HG02970 (cell line): ENCODE data around the gene SUCNR1.
"Not testable (repeated sequence)": the region's sequence is repeated elsewhere in the genome, so short reads cannot be mapped to it uniquely, and the experiment has no call there.

ENCODE experiments used
- ATAC-seq: cut with Tn5 transposase; IDR thresholded peaks from one replicate; pipeline ENCODE4 v1.9.1; 2021; ENCODE audit warnings: mild to moderate bottlenecking, moderate library complexity, moderate number of reproducible peaks; ENCODE audit not compliant: unreplicated experiment, low FRiP score

The SUCNR1 gene

GRCh38 chr3:151869181-151869580 is 4.3 kb upstream of the SUCNR1 start:
- no peak for ATAC-seq

- ATAC-seq: peak; percentile 59
Observed at GRCh38 chr3:151871639-151872468, 1.6 kb upstream of the SUCNR1 start.

DNA sequence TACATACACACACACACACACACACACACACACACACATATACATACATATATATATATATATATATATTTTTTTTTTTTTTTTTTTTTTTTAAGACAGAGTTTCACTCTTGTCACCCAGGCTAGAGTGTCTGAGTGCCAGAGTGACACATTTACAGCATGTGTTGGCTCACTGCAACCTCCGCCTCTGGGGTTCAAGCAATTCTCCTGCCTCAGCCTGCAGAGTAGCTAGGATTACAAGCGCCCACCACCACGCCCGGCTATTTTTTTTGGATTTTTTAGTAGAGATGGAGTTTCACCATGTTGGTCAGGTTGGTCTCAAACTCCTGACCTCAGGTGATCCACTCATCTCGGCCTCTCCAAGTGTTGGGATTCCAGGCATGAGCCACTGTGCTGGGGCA is 636 bp downstream of the SUCNR1 start:
- not testable (repeated sequence) for ATAC-seq

GRCh38 chr3:151875759-151876158 is 2.3 kb downstream of the SUCNR1 start:
- peak; percentile 71 for ATAC-seq

DNA sequence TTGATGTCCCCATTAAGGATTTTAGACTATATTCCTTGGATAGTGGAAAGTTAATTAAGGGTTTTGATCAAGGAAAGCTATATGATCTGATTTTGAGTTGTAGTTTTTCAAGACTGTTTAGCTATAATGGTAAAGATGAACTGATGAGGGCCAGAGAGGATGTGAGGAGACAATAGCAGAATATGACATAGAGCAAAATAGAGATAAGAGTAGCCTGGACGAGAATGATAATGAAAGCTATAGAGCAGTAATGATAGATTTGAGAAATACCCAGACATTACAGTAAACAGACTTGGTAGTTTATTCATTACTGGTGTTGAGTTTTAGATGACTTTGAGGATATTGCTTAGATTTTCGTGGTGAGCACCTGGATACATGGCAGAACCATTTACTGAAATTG is 3.8 kb downstream of the SUCNR1 start:
- ATAC-seq: no peak

DNA sequence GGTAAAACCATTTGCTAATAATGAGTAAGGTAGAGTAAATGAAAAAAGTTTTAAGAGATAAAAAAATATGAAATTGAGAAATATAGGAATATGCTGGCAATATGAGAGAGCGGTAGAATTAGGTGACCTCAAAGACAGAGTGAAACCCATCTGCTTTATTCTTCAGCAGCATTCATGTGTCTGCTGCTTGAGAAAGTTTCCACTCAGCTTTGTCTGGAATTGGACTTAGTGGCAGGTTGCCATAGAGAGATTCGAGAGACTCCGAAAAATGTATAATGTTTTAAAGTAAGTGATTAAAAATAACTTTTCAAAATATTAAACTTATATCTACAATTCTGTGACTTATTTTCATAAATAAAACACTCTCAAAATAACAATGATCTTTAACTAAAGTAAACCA is 5.0 kb downstream of the SUCNR1 start:
- ATAC-seq: no peak

DNA sequence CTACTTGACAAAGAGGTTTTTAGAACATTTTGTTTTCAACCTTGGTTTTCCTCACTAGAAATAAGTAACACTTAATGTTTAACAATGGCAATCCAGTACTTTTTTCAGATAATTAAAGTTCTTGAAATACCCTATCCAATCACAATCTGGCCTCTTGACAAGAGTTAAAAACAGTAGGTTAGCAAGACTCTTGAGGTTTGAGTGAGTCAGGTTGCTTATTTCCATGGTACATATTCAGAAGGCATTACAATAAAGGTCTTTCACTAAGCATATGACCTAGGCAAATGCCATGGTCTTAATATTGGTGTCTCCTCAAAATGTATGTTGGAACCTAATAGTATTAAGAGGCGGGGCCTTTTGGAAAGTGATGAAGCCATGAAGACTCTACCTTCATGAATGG is 5.6 kb downstream of the SUCNR1 start:
- ATAC-seq: no peak

GRCh38 chr3:151879679-151880415 is 6.4 kb downstream of the SUCNR1 start:
- no peak for ATAC-seq

GRCh38 chr3:151880416-151880690 is 6.9 kb downstream of the SUCNR1 start:
- no peak for ATAC-seq

DNA sequence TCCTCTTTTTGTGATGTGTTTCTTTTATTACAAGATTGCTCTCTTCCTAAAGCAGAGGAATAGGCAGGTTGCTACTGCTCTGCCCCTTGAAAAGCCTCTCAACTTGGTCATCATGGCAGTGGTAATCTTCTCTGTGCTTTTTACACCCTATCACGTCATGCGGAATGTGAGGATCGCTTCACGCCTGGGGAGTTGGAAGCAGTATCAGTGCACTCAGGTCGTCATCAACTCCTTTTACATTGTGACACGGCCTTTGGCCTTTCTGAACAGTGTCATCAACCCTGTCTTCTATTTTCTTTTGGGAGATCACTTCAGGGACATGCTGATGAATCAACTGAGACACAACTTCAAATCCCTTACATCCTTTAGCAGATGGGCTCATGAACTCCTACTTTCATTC is 7.7 kb downstream of the SUCNR1 start:
- ATAC-seq: no peak

DNA sequence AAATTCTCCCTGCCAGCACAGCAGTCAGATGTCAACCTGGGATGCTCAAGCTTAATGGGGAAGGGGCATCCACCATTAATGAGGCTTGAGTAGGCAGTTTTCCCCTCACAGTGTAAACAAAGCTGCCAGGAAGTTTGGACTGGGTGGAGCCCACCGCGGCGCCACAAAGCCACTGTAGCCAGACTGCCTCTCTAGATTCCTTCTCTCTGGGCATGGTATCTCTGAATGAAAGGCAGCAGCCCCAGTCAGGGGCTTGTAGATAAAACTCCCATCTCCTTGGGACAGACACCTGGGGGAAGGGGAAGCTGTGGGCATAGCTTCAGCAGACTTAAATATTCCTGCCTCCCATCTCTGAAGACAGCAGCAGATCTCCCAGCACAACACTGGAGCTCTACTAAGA is 12.0 kb downstream of the SUCNR1 start:
- ATAC-seq: not testable (repeated sequence)

DNA sequence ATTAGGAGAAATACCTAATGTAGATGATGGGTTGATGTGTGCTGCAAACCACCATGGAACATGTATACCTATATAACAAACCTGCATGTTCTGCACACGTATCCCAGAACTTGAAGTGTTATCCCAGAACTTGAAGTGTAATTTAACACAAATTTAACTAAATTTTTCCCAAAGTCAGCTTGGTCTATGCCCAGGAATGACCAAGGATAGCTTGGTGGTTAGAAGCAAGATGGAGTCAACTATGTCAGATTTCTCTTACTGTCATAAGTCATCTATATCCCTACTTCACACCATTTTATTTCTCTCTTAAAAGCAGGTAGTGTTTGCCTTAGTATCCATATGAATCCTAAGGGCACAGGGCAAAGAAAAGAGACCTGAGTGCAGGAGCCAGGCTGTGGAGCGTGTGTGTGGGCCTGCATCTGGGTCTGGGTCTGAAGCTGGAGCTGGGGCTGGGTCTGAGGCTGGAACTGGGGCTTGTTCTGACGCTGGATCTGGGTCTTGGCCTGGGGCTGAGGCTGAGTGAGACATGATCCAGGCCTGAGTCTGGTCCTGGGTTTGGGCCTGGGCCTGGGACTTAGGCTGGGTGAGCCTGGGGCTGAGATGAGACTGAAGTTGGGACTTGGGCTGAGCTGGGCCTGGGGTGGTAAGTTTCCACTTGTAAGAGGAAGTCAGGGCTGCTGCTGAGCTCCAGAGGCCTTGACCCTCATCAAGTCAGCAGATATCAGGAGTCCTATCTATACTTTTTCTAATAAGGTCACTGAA is 14.2 kb downstream of the SUCNR1 start:
- ATAC-seq: not testable (repeated sequence)

GRCh38 chr3:151890721-151891141 is 17.3 kb downstream of the SUCNR1 start:
- no peak for ATAC-seq

DNA sequence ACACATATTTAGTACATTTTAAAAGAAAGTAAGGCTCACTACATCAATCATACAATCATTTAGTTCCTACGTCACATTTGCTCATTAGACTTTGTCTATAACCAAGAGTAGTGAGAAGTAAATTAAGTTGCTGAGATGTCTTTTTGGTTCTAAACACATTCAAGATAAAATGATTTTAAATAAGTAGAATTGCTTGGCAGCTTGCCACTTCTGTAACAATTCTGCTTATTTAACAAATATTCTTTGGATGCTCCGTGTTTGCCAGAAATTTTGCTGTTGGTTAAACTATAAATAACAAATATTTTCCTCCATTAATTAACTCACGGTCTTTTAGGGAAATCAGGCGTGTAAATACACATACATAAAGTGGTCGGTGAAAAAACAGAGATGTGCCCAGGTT is 18.3 kb downstream of the SUCNR1 start:
- no peak for ATAC-seq

DNA sequence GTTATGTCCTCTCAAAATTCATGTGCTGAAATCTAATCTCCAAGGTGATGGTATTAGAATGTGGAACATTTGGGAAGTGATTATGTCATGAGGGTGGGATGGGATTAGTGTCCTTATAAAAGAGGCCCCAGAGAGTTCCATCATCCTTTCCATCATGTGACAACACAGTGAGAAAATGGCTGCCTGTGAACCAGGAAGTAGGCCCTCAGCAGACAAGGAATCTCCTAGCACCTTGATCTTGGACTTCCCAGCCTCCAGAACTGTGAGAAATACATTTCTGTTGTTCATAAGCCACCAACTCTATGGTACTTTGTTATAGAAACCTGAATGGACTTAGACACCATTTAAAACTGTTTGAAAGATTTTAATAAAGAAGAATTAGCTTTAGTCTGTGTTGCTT is 20.8 kb downstream of the SUCNR1 start:
- ATAC-seq: no peak

- no peak for ATAC-seq
Observed at GRCh38 chr3:151895478-151896241, 22.2 kb downstream of the SUCNR1 start.

DNA sequence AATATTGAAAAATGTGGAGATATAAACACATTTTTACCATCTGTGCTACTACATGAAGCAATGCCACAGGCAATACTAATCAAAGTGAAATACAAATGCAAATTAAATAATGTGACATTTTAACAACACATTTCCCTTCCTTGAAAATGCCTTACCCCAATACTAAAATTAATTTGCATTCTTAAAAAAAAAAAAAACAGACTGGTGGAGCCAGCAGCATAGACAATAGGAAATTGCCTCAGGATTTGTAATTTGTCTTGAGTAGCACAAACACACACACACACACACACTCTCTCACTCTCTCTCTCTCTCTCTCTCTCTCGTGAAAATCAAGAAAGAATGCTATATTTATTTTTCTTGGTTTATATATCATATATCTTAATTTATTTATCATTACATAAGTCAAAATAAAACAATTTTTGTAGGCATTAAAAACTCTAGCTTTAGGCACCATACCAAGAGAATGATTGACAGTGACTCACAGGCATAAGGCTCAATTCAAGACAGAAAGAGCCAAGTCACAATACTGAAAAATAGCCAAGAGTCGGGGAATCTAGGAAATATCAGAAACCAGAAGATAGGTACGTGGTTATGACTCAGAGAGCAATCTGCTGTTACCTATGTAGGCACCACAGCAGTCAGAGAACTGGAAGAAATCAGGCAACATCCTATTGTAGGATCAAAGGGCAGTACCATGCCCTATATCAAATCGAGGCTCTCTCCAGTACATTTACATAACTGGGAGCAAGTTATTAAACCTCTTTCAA is 23.0 kb downstream of the SUCNR1 start:
- ATAC-seq: no peak

DNA sequence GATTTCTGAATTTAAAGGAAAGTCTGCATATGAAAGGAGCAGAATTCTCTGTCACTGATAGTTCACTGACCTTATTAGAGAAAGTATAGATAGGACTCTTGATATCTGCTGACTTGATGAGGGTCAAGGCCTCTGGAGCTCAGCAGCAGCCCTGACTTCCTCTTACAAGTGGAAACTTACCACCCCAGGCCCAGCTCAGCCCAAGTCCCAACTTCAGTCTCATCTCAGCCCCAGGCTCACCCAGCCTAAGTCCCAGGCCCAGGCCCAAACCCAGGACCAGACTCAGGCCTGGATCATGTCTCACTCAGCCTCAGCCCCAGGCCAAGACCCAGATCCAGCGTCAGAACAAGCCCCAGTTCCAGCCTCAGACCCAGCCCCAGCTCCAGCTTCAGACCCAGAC is 24.7 kb downstream of the SUCNR1 start:
- not testable (repeated sequence) for ATAC-seq

DNA sequence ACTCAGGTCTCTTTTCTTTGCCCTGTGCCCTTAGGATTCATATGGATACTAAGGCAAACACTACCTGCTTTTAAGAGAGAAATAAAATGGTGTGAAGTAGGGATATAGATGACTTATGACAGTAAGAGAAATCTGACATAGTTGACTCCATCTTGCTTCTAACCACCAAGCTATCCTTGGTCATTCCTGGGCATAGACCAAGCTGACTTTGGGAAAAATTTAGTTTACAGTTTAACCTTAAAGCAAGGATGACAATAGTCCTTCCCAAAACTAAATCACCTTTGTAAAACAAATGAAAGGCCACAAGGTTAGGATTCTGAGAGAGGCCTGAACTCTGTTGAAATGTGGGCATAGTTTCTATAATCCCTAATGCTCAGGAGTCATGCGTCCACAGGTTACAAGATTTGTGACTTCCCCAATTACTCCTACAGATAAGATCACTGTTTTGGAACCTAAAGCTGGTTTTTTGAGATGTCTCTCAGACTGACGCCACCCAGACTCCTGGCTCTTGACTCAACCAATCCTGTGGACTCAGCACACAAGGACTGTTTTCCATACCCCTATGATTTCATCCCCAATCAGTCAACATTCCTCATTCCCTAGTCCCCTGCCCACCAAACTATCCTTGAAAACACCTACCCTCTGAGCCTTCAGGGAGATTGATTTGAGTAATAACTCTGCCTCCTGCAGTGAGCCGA is 25.3 kb downstream of the SUCNR1 start:
- ATAC-seq: not testable (repeated sequence)
